ENCODE results near the gene PTK7.
A peak's percentile ranks its signal among the peaks of the same experiment; 100 is the strongest.

- TF ChIP-seq CTCF (IDR thresholded peaks at IDR 0.05; ENCODE audit: low read depth, low read length), result no peak
- TF ChIP-seq POLR2A (IDR thresholded peaks at IDR 0.05; ENCODE audit: extremely low read depth, insufficient read length), result peak; percentile 19
- peak; percentile 36; the same call in 1 of the 2 replicates for TF ChIP-seq MYC (IDR thresholded peaks at IDR 0.05; ENCODE audit: low read depth, low read length)
- peak; percentile 29; the same call in 1 of the 2 replicates for TF ChIP-seq MAX (IDR thresholded peaks at IDR 0.05; ENCODE audit: low read depth, low read length)
Measured at GRCh38 chr6:43172104-43173007, 96.2 kb downstream of the PTK7 start.

Measured in NB4 (cell line).